Activated CD8-positive, alpha-beta T cell treated with anti-CD3 and anti-CD28 coated beads, Interleukin-2, amount 10 ng/mL, durations not matched to agents 7 days and 5 days (primary cell): ENCODE measurements around the gene ONECUT1. TPM values are rescaled to one million over a fixed set of nuclear protein-coding genes. Genes with fewer than 3 reads are reported as not detected.

Experiments used
- ATAC-seq: fragments of 150-1000 bp; cut with Tn5 transposase; one replicate; pipeline ENCODE4 v1.10.0; 2021; ENCODE audit warnings: moderate library complexity
- CTCF ChIA-PET: fragments of 350-600 bp; sonication (Branson Sonifier 250); formaldehyde crosslinking; loops from one replicate; lab custom pipeline; 2021; ENCODE audit warnings: antibody characterized with exemption; lab: Charles Lee
- POLR2A ChIA-PET: fragments of 350-600 bp; sonication (Branson Sonifier 250); formaldehyde crosslinking; loops from one replicate; lab custom pipeline; 2021; ENCODE audit warnings: antibody characterized with exemption; lab: Charles Lee
- DNase-seq: peaks from one replicate; pipeline ENCODE4 v3.0.0-alpha.2; 2020
- H3K27ac Mint-ChIP-seq: one replicate; pipeline ENCODE4 v1.8.0; 2021; ENCODE audit warnings: mild to moderate bottlenecking, mixed read lengths
- H3K27me3 Mint-ChIP-seq: one replicate; pipeline ENCODE4 v1.8.0; 2021; ENCODE audit warnings: low read depth, mixed read lengths
- H3K36me3 Mint-ChIP-seq: one replicate; pipeline ENCODE4 v1.8.0; 2021; ENCODE audit warnings: low read depth, mixed read lengths
- H3K4me1 Mint-ChIP-seq: one replicate; pipeline ENCODE4 v1.8.0; 2021; ENCODE audit warnings: low read depth, mixed read lengths
- H3K4me3 Mint-ChIP-seq: one replicate; pipeline ENCODE4 v1.8.0; 2021; ENCODE audit warnings: mild to moderate bottlenecking, mixed read lengths
- H3K9me3 Mint-ChIP-seq: one replicate; pipeline ENCODE4 v1.8.0; 2022; ENCODE audit warnings: mixed read lengths; ENCODE audit not compliant: insufficient read depth
- total RNA-seq, 2 experiments: library from RNA; stranded (reverse); gene quantifications; one replicate each; pipeline ENCODE4 v1.2.3, GENCODE V29; 2021

Gene ONECUT1
- total RNA-seq, 2 experiments from 2014 or later = not detected

- POLR2A ChIA-PET = no interaction called here
- no peak for ATAC-seq
- Mint-ChIP-seq H3K27ac (no peak overlapping the region), H3K36me3 (peaks cover 3% of the 10 kb centered on the region), H3K9me3 (no peaks in the 10 kb centered on the region), H3K4me1 (peaks cover 10% of the 10 kb centered on the region), H3K4me3 (no peak overlapping the region), H3K27me3 (peaks cover 85% of the 10 kb centered on the region)
- CTCF ChIA-PET = interaction anchor here (1.3 kb wide), 1 partner anchor 16 kb away, joined by 4 read pairs; no protein-coding TSS in a partner anchor
- DNase-seq = no peak
Measured at GRCh38 chr15:52795464-52796227, 5.5 kb upstream of the ONECUT1 start.

DNA sequence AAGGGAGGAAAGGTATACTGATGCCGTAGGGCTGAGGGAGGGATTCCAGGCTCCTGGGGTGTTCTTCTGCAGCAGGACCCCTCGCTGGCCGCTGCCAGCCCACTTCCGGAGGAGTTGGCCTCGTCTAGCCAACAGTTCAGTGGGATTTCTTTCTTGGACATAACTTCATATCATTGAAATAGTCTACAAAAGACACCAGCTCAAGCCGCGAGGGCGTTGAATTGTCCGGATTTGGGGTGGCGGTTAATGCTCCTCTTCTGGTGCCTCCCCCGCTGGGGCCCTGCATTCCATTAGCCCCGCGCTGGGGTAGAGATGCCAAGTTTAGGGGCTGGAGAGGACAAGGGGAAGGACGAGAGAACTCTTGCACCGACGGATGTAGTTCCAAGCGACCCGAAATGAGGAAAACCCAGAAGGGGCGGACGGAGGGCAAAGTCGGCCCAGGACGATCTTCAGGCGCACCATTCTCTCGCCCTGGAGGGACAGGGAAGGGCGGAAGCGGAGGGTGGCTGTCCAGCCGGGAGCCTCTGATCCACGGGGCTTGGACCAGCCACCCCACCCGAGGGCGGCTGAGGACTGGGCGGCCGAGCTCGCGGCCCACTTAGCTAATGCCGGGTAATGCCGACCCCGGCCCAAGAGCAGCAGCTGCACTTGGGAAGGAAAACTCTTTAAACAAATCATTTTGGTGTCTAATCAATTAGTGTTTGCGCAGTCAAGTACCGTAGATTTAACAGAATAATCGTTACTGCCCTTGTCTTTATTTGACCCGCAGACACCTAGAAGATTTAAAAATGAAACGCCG is 4.7 kb upstream of the ONECUT1 start:
- no peaks in the 10 kb centered on the region for H3K9me3 Mint-ChIP-seq
- peaks cover 3% of the 10 kb centered on the region for H3K36me3 Mint-ChIP-seq
- no peak overlapping the region for H3K4me3 Mint-ChIP-seq
- DNase-seq (no peak), ATAC-seq (no peak)
- ChIA-PET POLR2A (no interaction called here), CTCF (interaction anchor here (1.3 kb wide), 1 partner anchor 15 kb away, joined by 4 read pairs; no protein-coding TSS in a partner anchor)
- H3K27ac Mint-ChIP-seq = no peak overlapping the region
- peaks cover 10% of the 10 kb centered on the region for H3K4me1 Mint-ChIP-seq
- peaks cover 82% of the 10 kb centered on the region for H3K27me3 Mint-ChIP-seq

DNA sequence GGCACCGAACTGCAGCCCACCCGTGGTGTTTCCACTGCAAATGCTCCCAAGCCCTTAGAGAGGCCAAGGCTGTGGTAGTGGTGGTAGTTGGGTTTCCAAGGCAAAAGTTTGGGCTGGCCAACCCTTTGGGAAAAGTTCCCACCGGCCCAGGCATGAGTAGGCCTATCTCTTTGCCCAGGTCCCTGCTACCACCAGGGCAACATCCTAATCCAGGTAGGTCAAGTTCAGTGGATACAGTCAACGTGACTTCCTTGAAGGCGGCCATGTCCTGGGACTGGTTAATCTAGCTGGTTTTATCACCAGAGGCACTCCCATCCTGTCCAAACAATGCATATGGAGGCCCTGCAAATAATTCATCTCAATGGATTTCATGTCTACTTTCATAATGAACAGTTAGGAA is 1.6 kb upstream of the ONECUT1 start:
- Mint-ChIP-seq H3K4me3 (no peak overlapping the region), H3K4me1 (peaks cover 8% of the 10 kb centered on the region), H3K27ac (no peak overlapping the region), H3K9me3 (no peaks in the 10 kb centered on the region), H3K36me3 (peaks cover 3% of the 10 kb centered on the region), H3K27me3 (peaks cover 87% of the 10 kb centered on the region)
- DNase-seq = no peak
- CTCF ChIA-PET = interaction anchor here (2.3 kb wide), 1 partner anchor 8 kb away, joined by 12 read pairs; no protein-coding TSS in a partner anchor
- POLR2A ChIA-PET = no interaction called here
- ATAC-seq = no peak

DNA sequence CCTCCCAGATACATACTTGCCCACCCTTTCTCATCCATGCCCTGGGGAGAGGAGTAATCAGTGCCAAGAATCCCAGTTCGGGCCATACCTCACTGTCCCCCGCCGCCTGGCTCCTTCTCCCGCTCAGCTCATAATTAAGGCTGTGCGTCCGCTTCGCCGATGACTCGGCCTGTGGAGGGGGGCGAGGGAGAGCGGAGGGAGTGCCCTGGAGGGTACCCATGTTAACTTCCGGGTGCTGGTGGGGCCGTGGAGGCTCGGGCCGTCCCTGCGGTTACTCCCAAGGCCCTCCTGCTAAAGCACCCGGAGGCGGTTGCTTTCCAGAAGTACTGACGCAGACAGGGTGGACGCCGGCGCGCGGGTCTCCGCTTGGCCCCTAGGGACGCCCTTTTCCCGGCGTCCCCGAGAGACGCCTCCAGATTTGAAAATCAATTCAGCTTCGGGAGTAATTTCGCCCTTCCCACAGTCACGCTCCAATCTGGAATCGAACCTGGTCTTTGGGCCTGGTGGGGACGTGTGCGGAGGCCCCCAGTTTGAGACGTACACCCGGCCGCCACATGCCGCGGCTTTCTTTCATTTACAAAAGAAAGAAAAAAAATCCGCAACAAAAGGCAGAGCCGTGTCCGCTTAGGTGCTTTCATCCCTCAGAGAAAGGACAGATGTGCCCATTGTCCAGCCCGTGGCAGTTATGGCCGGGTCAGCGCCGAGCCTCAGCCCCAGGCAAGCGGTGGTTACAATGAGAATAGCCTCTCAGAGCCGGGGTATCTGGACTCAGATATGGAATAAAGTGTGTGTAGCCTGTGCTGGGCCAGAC is 1.0 kb upstream of the ONECUT1 start:
- no peaks in the 10 kb centered on the region for H3K9me3 Mint-ChIP-seq
- peaks cover 87% of the 10 kb centered on the region for H3K27me3 Mint-ChIP-seq
- POLR2A ChIA-PET = no interaction called here
- CTCF ChIA-PET = interaction anchor here (1.1 kb wide), 1 partner anchor 11 kb away, joined by 4 read pairs; no protein-coding TSS in a partner anchor
- no peak for ATAC-seq
- no peak overlapping the region for H3K27ac Mint-ChIP-seq
- no peak for DNase-seq
- peaks cover 8% of the 10 kb centered on the region for H3K4me1 Mint-ChIP-seq
- peaks cover 3% of the 10 kb centered on the region for H3K36me3 Mint-ChIP-seq
- peak overlapping the region; percentile 15 for H3K4me3 Mint-ChIP-seq

DNA sequence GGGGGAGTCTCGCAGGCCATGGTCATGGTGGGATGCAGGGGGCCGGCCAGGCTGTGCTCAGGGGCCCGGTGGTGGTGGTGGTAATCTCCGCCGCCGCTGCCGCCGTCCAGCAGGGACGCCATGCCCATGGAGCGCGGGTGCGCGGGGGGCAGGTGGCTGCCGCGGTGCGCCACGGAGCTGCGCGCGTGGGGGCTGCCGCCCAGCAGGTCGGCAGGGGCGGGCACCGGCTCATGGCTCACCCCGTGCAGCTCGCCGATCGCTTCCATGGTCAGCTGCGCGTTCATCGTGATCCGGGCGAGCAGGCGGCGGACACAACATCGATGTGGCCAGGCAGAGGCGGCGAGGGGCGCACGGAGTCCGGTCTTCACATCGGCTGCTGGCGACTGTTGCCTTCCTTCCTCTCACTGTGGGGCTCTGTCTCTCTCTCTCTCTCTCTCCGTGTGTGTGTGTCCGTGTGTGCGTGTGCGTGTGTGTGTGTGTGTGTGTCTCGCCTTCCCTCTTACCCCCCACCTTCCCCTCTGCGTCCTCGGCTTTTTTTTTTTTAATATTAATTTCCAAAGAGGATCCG is 451 bp downstream of the ONECUT1 start:
- Mint-ChIP-seq H3K4me3 (peak overlapping the region; percentile 37), H3K36me3 (no peaks in the 10 kb centered on the region), H3K27me3 (peaks cover 86% of the 10 kb centered on the region), H3K4me1 (peaks cover 8% of the 10 kb centered on the region), H3K9me3 (no peaks in the 10 kb centered on the region), H3K27ac (no peak overlapping the region)
- no peak for DNase-seq
- ATAC-seq = peak; percentile 7
- CTCF ChIA-PET = no interaction called here
- POLR2A ChIA-PET = no interaction called here

GRCh38 chr15:52789008-52789600 is 1.0 kb downstream of the ONECUT1 start:
- Mint-ChIP-seq H3K9me3 (no peaks in the 10 kb centered on the region), H3K4me1 (peaks cover 8% of the 10 kb centered on the region), H3K4me3 (peak overlapping the region; percentile 36), H3K27ac (no peak overlapping the region), H3K27me3 (peaks cover 85% of the 10 kb centered on the region), H3K36me3 (no peaks in the 10 kb centered on the region)
- no peak for ATAC-seq
- ChIA-PET CTCF (no interaction called here), POLR2A (no interaction called here)
- DNase-seq = no peak

DNA sequence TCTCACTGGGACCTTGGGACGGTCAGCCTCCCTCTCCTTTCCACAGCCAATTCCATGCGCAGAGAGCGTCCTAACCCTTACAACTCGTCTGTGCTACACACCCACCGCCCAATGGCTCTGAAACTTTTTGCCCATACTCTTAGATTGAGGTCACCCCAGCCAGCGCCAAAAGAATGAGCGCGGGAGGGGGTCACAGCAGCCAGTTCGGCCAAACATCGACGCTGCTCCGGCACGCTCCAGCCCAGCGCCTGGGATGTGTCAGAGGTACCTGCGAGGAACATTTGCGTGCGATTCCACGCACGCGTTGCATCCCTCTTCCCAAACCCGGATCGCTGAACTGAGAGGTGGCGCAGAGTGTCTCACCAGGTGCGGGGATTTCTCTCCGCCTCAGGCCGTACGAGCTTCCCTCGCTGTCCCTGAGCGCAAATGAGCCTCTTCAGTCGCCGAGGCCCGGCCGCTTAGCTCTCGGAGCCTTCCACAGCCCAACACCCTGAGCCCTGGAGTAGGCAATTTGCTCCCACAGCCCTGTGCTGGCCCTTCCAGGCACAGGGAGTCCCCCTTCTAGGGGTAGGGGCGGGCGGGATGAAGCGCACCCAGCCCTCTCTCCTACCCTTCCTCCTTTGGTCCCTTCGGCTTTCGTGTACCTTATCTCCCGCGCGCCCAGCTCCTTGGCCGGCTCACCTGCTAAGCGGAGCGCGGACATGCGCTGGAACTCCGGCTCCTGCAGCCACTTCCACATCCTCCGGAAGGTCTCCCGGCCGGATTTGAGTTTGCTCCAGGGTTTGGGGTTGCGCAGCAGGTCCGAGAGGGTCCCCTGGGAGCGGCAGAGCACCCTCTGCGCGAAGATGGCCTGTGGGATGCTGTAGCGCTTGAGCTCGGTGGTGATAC is 1.8 kb downstream of the ONECUT1 start:
- Mint-ChIP-seq H3K4me3 (no peak overlapping the region), H3K9me3 (no peaks in the 10 kb centered on the region), H3K27ac (peak overlapping the region; percentile 41), H3K4me1 (peaks cover 11% of the 10 kb centered on the region), H3K27me3 (peaks cover 85% of the 10 kb centered on the region), H3K36me3 (no peaks in the 10 kb centered on the region)
- ChIA-PET POLR2A (no interaction called here), CTCF (no interaction called here)
- DNase-seq (no peak), ATAC-seq (no peak)

- H3K4me3 Mint-ChIP-seq = no peak overlapping the region
- ATAC-seq (no peak), DNase-seq (no peak)
- peaks cover 85% of the 10 kb centered on the region for H3K27me3 Mint-ChIP-seq
- H3K27ac Mint-ChIP-seq = peak overlapping the region; percentile 41
- H3K9me3 Mint-ChIP-seq = no peaks in the 10 kb centered on the region
- POLR2A ChIA-PET = no interaction called here
- peaks cover 11% of the 10 kb centered on the region for H3K4me1 Mint-ChIP-seq
- H3K36me3 Mint-ChIP-seq = no peaks in the 10 kb centered on the region
- CTCF ChIA-PET = no interaction called here
Measured at GRCh38 chr15:52787549-52788098, 2.5 kb downstream of the ONECUT1 start.

DNA sequence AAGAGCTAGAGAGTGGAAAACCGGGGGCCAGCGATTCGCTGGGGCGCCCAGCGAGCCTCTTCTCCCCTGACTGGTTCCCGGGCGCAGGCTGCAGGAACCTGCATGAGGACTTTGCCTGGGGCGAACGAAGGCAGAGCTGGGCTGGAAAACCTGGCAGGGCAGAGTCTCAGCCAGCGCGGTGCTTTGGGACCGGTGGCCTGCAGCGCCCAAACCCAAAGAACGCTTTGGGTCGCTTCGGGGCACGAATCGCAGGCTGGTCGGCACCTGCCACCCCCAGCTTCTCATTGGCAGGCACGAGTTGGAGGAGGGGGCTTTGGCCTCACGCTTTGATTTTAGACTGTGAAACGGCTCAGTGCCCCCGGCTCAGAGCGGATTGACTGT is 3.0 kb downstream of the ONECUT1 start:
- Mint-ChIP-seq H3K27me3 (peaks cover 83% of the 10 kb centered on the region), H3K4me3 (peak overlapping the region; percentile 22), H3K9me3 (no peaks in the 10 kb centered on the region), H3K27ac (no peak overlapping the region), H3K36me3 (no peaks in the 10 kb centered on the region), H3K4me1 (peaks cover 11% of the 10 kb centered on the region)
- ChIA-PET CTCF (no interaction called here), POLR2A (no interaction called here)
- ATAC-seq (no peak), DNase-seq (no peak)

DNA sequence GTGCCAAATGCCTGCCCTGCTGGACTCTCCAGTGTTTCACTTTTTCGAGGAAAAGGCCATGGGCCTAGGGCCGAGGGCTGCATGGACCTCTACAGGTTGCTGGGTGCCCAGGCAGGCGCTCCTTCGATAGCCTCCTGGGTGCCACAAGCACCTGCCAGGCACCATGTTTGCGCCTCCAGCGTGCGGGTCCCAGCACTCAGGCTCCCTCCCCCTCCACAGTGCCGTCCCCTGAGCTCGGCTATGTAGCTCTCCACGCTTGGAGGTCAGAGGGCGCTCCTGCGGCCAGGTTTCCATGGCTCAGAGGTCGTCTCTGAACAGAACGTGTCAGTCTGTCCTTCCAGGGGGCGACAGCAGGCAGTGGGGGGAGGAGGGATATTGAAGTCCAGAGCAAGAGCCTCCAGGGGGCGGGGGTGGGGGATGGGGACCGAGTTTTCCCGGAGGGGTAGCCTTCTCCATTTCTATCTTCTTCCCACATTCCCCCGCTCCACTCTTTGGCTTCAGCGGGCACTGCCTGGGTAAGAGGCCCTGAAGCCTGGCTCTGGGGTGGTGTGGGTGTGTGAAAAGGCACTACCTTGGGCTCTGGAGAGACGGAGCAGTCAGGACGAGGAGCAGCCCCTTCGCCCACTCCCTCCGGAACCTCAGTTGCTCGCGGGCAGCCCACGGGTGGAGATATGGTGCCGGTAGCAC is 3.6 kb downstream of the ONECUT1 start:
- no peak for ATAC-seq
- ChIA-PET POLR2A (no interaction called here), CTCF (no interaction called here)
- peaks cover 82% of the 10 kb centered on the region for H3K27me3 Mint-ChIP-seq
- peak overlapping the region; percentile 63 for H3K27ac Mint-ChIP-seq
- no peaks in the 10 kb centered on the region for H3K9me3 Mint-ChIP-seq
- no peak for DNase-seq
- peaks cover 11% of the 10 kb centered on the region for H3K4me1 Mint-ChIP-seq
- peak overlapping the region; percentile 22 for H3K4me3 Mint-ChIP-seq
- H3K36me3 Mint-ChIP-seq = no peaks in the 10 kb centered on the region
